Measurements from ENCODE around the gene KCNC3. TPM values are rescaled to one million over a fixed set of nuclear protein-coding genes. Genes with fewer than 3 reads are reported as not detected.
A peak's percentile ranks its signal among the peaks of the same experiment; 100 is the strongest.

KCNC3 gene
- total and polyA plus RNA-seq, 10 of the 15 experiments (the other 5 are each of a cell fraction or from before 2014, with no cell fraction given): 0.08 to 3.8 (median 0.44) TPM; not detected in 2

- BruUV-seq (replicated peaks): no TSS peak
- FAIRE-seq (no peak), ATAC-seq (peak; percentile 10), DNase-seq (ENCODE audit: low read depth, low spot score) (no peak)
- 68% methylated on average over 11 of the region's 11 CpGs for WGBS (ENCODE audit: insufficient coverage, insufficient replicate concordance, low lambda C conversion rate, missing lambda C conversion rate)
- ChIA-PET CTCF (interaction anchor here (0.5 to 9.4 kb wide), 16 partner anchors 7 to 556 kb away, joined by 3 to 167 read pairs (median 5); partner anchors contain the start of genes MYBPC2 and NR1H2), RAD21 (ENCODE audit: unreplicated experiment) (interaction anchor here (0.7 to 4.9 kb wide), 9 partner anchors 8 to 97 kb away, joined by 3 to 60 read pairs (median 4); partner anchors contain the start of gene SPIB), SMC1A (ENCODE audit: uncharacterized antibody, unreplicated experiment) (interaction anchor here (0.7 to 5.5 kb wide), 7 partner anchors 7 to 95 kb away, joined by 3 to 48 read pairs (median 3); partner anchors contain the start of genes NR1H2 and POLD1), POLR2A (interaction anchor here (0.6 to 5.2 kb wide), 6 partner anchors 8 to 1243 kb away, joined by 3 to 35 read pairs (median 3); no protein-coding TSS in a partner anchor)
- H2AFZ ChIP-seq (ENCODE audit: control insufficient read depth, low read depth, low read length): peak within 1 kb of the TSS; percentile 65
- H3K79me2 ChIP-seq (ENCODE audit: control insufficient read depth, insufficient read depth, low read length): no peaks in the 10 kb centered on the region; the same call in 1 of the 2 replicates
- H3K4me1 ChIP-seq (ENCODE audit: control insufficient read depth, insufficient read depth, low read length): peaks cover 43% of the 10 kb centered on the region
- in situ Hi-C loops (cut with MboI): loop anchor here (5.0 kb wide), 1 partner anchor 97 kb away; no protein-coding TSS in a partner anchor
- intact Hi-C loops (cut with micrococcal nuclease; ENCODE audit: unreplicated experiment): no loop called here
- H3K27ac ChIP-seq (ENCODE audit: control insufficient read depth, insufficient read depth): peak within 1 kb of the TSS; percentile 84
- H3K9me3 ChIP-seq (replicated peaks; ENCODE audit: control insufficient read depth, insufficient read depth, low read length): peaks cover 2% of the 10 kb centered on the region; the same call in 1 of the 3 replicates
- H3K4me3 ChIP-seq: peak within 1 kb of the TSS; percentile 31; the same call in 1 of the 2 replicates
- H3K9ac ChIP-seq (ENCODE audit: control insufficient read depth, insufficient read depth, low read length): peak within 1 kb of the TSS; percentile 50
- H3K36me3 ChIP-seq (ENCODE audit: control insufficient read depth in 2 of 2, insufficient read depth in 2 of 2, low read length in 1 of 2): no peaks in the 10 kb centered on the region
- H4K20me1 ChIP-seq (ENCODE audit: control insufficient read depth, insufficient read depth): no peaks in the 10 kb centered on the region
- peak within 1 kb of the TSS; percentile 87 for H3K4me2 ChIP-seq (ENCODE audit: control insufficient read depth, insufficient read depth)
- no peaks in the 10 kb centered on the region for H3K27me3 ChIP-seq (replicated peaks in 1 of 2; ENCODE audit: control insufficient read depth in 2 of 2, insufficient read depth in 2 of 2, low read length in 1 of 2)
- no peak for TF ChIP-seq ZNF217 (IDR thresholded peaks at IDR 0.05)
- no peak for TF ChIP-seq ZBTB33 (IDR thresholded peaks at IDR 0.05)
- TF ChIP-seq MEF2A (IDR thresholded peaks at IDR 0.05; ENCODE audit: insufficient read depth, low read depth, low read length): 0 out of 2 replicates have a peak, but pooled peaks have one; percentile 24
- TF ChIP-seq ZNF687 (IDR thresholded peaks at IDR 0.05): no peak
- TF ChIP-seq JUND (IDR thresholded peaks at IDR 0.05; ENCODE audit: low read depth, low read length): no peak
- TF ChIP-seq TCF12 (IDR thresholded peaks at IDR 0.05; ENCODE audit: low read depth, low read length): no peak
- 0 out of 2 replicates have a peak, but pooled peaks have one; percentile 60 for TF ChIP-seq NBN (IDR thresholded peaks at IDR 0.05)
- TF ChIP-seq PBX3 (IDR thresholded peaks at IDR 0.05; ENCODE audit: insufficient replicate concordance, low read depth, low read length): no peak
- no peak for TF ChIP-seq NFXL1 (IDR thresholded peaks at IDR 0.05; ENCODE audit: borderline replicate concordance)
- TF ChIP-seq BACH1 (IDR thresholded peaks at IDR 0.05; ENCODE audit: borderline replicate concordance): no peak
Observed at GRCh38 chr19:50365434-50366306, 36.5 kb upstream of the KCNC3 start, which contains the start of gene NAPSA. NAPSA (minus strand) TSS chr19:50365639; CDS start chr19:50365621, 18 bp downstream.
